Mesenchymal stem cell (in vitro differentiated cells and primary cell): Measurements from ENCODE around the gene ABHD8.
"Not testable (repeated sequence)": the region's sequence is repeated elsewhere in the genome, so short reads cannot be mapped to it uniquely, and the experiment has no call there.

Experiments
- DNase-seq: peaks from one replicate; pipeline ENCODE4 v3.0.0-alpha.2; 2013
- H2AFZ ChIP-seq: one replicate; pipeline ENCODE4 v1.6.1; 2013; ENCODE audit warnings: low read depth, mild to moderate bottlenecking, control low read depth, inconsistent platforms, low read length, moderate library complexity
- H2AK5ac ChIP-seq: 2 replicates; pipeline ENCODE4 v1.6.1; 2013; ENCODE audit warnings: low read length, moderate library complexity, mild to moderate bottlenecking, inconsistent platforms; ENCODE audit not compliant: severe bottlenecking
- H2BK120ac ChIP-seq: one replicate; pipeline ENCODE4 v1.6.1; 2013; ENCODE audit warnings: low read depth, mild to moderate bottlenecking, inconsistent platforms, low read length, moderate library complexity
- H2BK12ac ChIP-seq, 2 experiments: one replicate each; pipeline ENCODE4 v1.6.1; 2013; ENCODE audit warnings: inconsistent platforms in 2 of 2, low read length in 2 of 2, mild to moderate bottlenecking in 2 of 2, moderate library complexity in 2 of 2, control low read depth in 1 of 2
- H2BK15ac ChIP-seq: one replicate; pipeline ENCODE4 v1.6.1; 2013; ENCODE audit warnings: mild to moderate bottlenecking, low read depth, inconsistent platforms; ENCODE audit not compliant: poor library complexity, severe bottlenecking
- H2BK5ac ChIP-seq: 2 replicates; pipeline ENCODE4 v1.6.1; 2013; ENCODE audit warnings: low read depth, mild to moderate bottlenecking, low read length, control low read depth, inconsistent platforms; ENCODE audit not compliant: poor library complexity, severe bottlenecking
- H3K14ac ChIP-seq, 2 experiments: one replicate each; pipeline ENCODE4 v1.6.1; 2013; ENCODE audit warnings: inconsistent platforms in 2 of 2, low read length in 2 of 2, control low read depth in 1 of 2, mild to moderate bottlenecking in 1 of 2, moderate library complexity in 1 of 2
- H3K18ac ChIP-seq, 2 experiments: one replicate each; pipeline ENCODE4 v1.6.1; 2013; ENCODE audit warnings: inconsistent platforms in 2 of 2, low read length in 2 of 2, control low read depth in 1 of 2, low read depth in 1 of 2, mild to moderate bottlenecking in 1 of 2
- H3K23ac ChIP-seq, 2 experiments: one replicate each; pipeline ENCODE4 v1.6.1; 2013; ENCODE audit warnings: inconsistent platforms in 2 of 2, low read length in 2 of 2, mild to moderate bottlenecking in 2 of 2, moderate library complexity in 2 of 2, control low read depth in 1 of 2
- H3K27ac ChIP-seq: 2 replicates; pipeline ENCODE4 v1.5.1; 2013; ENCODE audit warnings: mild to moderate bottlenecking, moderate library complexity, low read length, control low read depth, inconsistent platforms; ENCODE audit not compliant: poor library complexity, severe bottlenecking
- H3K27me3 ChIP-seq, 2 experiments: 2 replicates each; pipeline versions ENCODE4 v1.6.1 to v1.7.0; 2013; ENCODE audit warnings: low read length in 2 of 2, mild to moderate bottlenecking in 2 of 2, moderate library complexity in 2 of 2, control low read depth in 1 of 2, inconsistent platforms in 1 of 2; ENCODE audit not compliant: control insufficient read depth in 1 of 2, insufficient read depth in 1 of 2
- H3K36me3 ChIP-seq, 2 experiments: 2 replicates each; pipeline versions ENCODE4 v1.6.1 to v1.7.0; 2013; ENCODE audit warnings: low read length in 2 of 2, control low read depth in 1 of 2, inconsistent platforms in 1 of 2, low read depth in 1 of 2, mild to moderate bottlenecking in 1 of 2; ENCODE audit not compliant: insufficient read depth in 2 of 2, control insufficient read depth in 1 of 2
- H3K4ac ChIP-seq, 2 experiments: one replicate each; pipeline ENCODE4 v1.6.1; 2013; ENCODE audit warnings: inconsistent platforms in 2 of 2, low read length in 2 of 2, mild to moderate bottlenecking in 2 of 2, moderate library complexity in 2 of 2, control low read depth in 1 of 2, low read depth in 1 of 2
- H3K4me1 ChIP-seq: 2 replicates; pipeline ENCODE4 v1.6.1; 2013; ENCODE audit warnings: low read depth, low read length, control low read depth; ENCODE audit not compliant: control insufficient read depth, insufficient read depth
- H3K4me2 ChIP-seq: 2 replicates; pipeline ENCODE4 v1.6.1; 2013; ENCODE audit warnings: low read length, mild to moderate bottlenecking, inconsistent platforms; ENCODE audit not compliant: poor library complexity, severe bottlenecking
- H3K4me3 ChIP-seq, 2 experiments: 2 replicates each; pipeline versions ENCODE4 v1.5.1 to v1.7.0; 2013; ENCODE audit warnings: low read length in 2 of 2, mild to moderate bottlenecking in 2 of 2, control low read depth in 1 of 2, low read depth in 1 of 2; ENCODE audit not compliant: insufficient read depth in 1 of 2
- H3K79me1 ChIP-seq: replicated peaks from 2 replicates; pipeline ENCODE4 v1.6.1; 2013; ENCODE audit warnings: mild to moderate bottlenecking, control low read depth, low read length, inconsistent platforms; ENCODE audit not compliant: poor library complexity, severe bottlenecking
- H3K9ac ChIP-seq: 2 replicates; pipeline ENCODE4 v1.7.0; 2013; ENCODE audit warnings: mild to moderate bottlenecking, low read length, moderate library complexity
- H3K9me3 ChIP-seq: 2 replicates; pipeline ENCODE4 v1.7.0; 2013; ENCODE audit warnings: mild to moderate bottlenecking, low read length; ENCODE audit not compliant: control insufficient read depth
- H4K8ac ChIP-seq: one replicate; pipeline ENCODE4 v1.6.1; 2013; ENCODE audit warnings: inconsistent platforms, mild to moderate bottlenecking, low read length, moderate library complexity
- H4K91ac ChIP-seq: one replicate; pipeline ENCODE4 v1.6.1; 2013; ENCODE audit warnings: mild to moderate bottlenecking, low read length, inconsistent platforms
- WGBS: methylation state at CpG from one replicate; pipeline ENCODE4 v1.1.7; 2013; ENCODE audit warnings: mixed read lengths; 5-methylcytosine and 5-hydroxymethylcytosine counted together

The ABHD8 gene

DNA sequence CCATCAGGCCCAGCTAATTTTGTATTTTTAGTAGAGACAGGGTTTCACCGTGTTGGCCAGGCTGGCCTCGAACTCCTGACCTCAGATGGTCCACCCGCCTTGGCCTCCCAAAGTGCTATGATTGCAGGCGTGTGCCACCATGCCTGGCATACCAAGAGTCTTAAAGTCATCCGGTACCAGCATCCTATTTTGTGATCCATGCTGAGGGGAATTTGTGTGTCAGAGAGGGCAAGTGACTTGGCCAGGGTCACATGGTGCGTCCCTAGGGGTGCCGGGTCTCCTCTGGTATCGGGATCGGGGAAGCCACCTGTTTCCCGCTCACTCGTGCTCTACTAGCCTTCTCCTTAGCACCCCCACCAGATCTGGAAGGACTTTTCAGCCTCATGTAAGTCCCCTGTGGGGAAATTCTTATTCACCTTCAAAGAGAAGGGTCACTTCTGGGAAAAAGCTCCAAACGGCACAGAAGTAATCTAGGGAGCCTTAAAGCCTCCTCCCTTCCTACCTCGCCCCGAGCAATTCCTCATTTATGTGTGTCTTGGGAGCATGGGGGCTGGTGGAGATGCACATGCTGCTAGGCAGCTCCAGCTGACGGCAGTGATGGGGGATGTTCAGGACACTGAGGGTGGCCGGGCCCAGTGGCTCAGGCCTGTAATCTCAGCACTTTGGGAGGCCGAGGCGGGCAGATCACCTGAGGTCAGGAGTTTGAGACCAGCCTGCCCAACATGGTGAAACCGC lies 27.6 kb downstream of the ABHD8 start:
- no peak overlapping the region for H3K18ac ChIP-seq
- WGBS: 97% methylated on average over 19 of the region's 19 CpGs
- H3K27me3 ChIP-seq: no peaks in the 10 kb centered on the region

DNA sequence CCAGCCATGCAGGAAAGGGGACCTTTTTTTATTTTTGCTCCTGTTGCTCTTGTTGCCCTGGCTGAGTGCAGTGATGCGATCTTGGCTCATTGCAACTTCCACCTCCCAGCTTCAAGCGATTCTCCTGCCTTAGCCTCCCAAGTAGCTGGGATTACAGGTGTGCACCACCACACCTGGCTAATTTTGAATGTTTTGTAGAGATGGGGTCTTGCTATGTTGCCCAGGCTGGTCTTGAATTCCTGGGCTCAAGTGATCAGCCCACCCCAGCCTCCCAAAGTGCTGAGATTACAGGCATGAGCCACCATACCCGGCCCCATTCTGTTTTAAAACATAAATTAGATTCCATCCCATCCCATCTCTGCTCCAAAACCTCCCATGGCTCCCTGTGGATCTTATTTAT lies 28.3 kb downstream of the ABHD8 start:
- not testable (repeated sequence) for H3K27ac ChIP-seq, H2AFZ ChIP-seq, H3K14ac ChIP-seq, H3K18ac ChIP-seq, H3K4me3 ChIP-seq, H2BK15ac ChIP-seq, H3K23ac ChIP-seq, H3K4me1 ChIP-seq, H2BK5ac ChIP-seq, H3K4me2 ChIP-seq, H2BK12ac ChIP-seq, H3K27me3 ChIP-seq, DNase-seq, H3K4ac ChIP-seq, H4K8ac ChIP-seq, H3K9me3 ChIP-seq, H4K91ac ChIP-seq, H2AK5ac ChIP-seq, H3K9ac ChIP-seq, H2BK120ac ChIP-seq
- H3K36me3 ChIP-seq: peaks cover 71 to 87% of the 10 kb centered on the region in 2 experiments
- H3K79me1 ChIP-seq: peaks cover 27% of the 10 kb centered on the region
- WGBS: 100% methylated on average over 2 of the region's 3 CpGs

More for the DNA sequence above, 27.6 kb downstream of the ABHD8 start:
- Histone ChIP-seq H4K91ac (no peak overlapping the region), H3K4me1 (no peaks in the 10 kb centered on the region), H3K9ac (no peak overlapping the region), H3K36me3 (peaks cover 67 to 81% of the 10 kb centered on the region in 2 experiments), H3K9me3 (no peaks in the 10 kb centered on the region), H2AFZ (no peak overlapping the region), H2BK12ac (no peak overlapping the region), H2BK15ac (no peak overlapping the region), H3K23ac (no peak overlapping the region), H2BK120ac (no peak overlapping the region), H3K4ac (no peak overlapping the region), H2AK5ac (no peak overlapping the region), H3K4me2 (no peak overlapping the region), H3K79me1 (peaks cover 21% of the 10 kb centered on the region), H3K4me3 (no peak overlapping the region), H3K14ac (no peak overlapping the region), H4K8ac (no peak overlapping the region), H2BK5ac (no peak overlapping the region), H3K27ac (no peak overlapping the region)
- DNase-seq: no peak

DNA sequence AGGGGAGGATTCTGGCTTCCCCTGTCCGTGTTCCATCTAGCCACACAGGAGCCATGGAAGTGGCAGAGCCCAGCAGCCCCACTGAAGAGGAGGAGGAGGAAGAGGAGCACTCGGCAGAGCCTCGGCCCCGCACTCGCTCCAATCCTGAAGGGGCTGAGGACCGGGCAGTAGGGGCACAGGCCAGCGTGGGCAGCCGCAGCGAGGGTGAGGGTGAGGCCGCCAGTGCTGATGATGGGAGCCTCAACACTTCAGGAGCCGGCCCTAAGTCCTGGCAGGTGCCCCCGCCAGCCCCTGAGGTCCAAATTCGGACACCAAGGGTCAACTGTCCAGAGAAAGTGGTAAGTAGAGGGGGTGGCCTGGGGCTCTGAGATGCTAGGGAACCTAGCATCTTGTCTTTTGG lies 34.5 kb downstream of the ABHD8 start:
- no peak for DNase-seq
- peak overlapping the region; percentile 91 for H3K9ac ChIP-seq
- no peak overlapping the region for H2BK15ac ChIP-seq
- H2BK12ac ChIP-seq: no peak overlapping the region
- peaks cover 28% of the 10 kb centered on the region for H3K79me1 ChIP-seq
- no peak overlapping the region for H2BK5ac ChIP-seq
- H3K18ac ChIP-seq: no peak overlapping the region
- H2AFZ ChIP-seq: no peak overlapping the region
- H3K14ac ChIP-seq: no peak overlapping the region
- H3K36me3 ChIP-seq: peaks cover 28 to 39% of the 10 kb centered on the region in 2 experiments
- no peak overlapping the region for H3K27ac ChIP-seq
- H2AK5ac ChIP-seq: peak overlapping the region; percentile 22
- H3K4me2 ChIP-seq: no peak overlapping the region
- peaks cover 7% of the 10 kb centered on the region for H3K4me1 ChIP-seq
- H3K9me3 ChIP-seq: no peaks in the 10 kb centered on the region
- no peak overlapping the region for H4K91ac ChIP-seq
- no peaks in the 10 kb centered on the region for H3K27me3 ChIP-seq
- no peak overlapping the region for H2BK120ac ChIP-seq
- H3K4ac ChIP-seq: no peak overlapping the region
- H3K4me3 ChIP-seq: no peak overlapping the region
- no peak overlapping the region for H4K8ac ChIP-seq
- H3K23ac ChIP-seq: no peak overlapping the region
- 98% methylated on average over 13 of the region's 13 CpGs for WGBS

DNA sequence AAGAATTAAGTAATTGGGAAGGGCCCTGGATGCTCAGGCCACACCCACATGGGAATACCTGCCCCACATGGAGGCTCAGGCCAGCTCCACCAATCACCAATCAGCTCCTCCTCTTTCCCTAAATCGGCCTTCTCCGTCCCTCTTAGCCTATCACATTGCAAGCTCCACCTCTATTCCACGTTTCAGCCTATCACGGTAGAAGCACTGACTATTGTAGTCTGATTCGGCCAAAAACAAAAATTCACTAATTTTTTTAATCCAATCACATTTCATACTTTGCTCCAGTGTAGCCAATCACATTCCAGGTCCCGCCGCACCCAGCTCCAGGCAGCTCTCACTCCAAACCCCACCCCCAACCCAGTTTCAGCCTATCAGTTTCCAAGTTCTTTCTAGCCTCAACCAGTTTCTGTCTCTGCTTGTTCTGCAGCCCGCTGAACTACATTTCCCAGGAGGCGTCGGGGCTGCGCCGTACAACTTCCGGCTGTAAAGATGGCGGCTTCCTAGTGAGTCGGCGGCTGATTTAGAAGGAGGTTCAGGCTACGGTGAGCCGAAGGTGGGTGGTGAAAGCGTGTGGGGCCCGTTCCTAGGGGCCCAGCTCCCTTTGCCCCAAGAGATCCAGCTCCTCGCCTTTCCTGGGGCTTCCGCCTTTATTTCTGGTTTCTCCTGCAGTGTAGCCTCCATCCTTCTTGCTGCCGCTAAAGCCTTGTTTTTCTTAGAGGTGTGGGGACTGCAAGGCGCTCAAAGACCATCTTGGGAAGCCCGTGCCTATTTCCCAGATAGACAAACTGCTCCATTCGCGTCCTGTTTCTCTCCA lies 36.0 kb downstream of the ABHD8 start, which contains the start of gene BABAM1:
BABAM1 (plus strand) TSS at position 469 of the 814 bp plus-strand sequence. CDS start 1,364 bp downstream, outside the sequence.
- Histone ChIP-seq H3K9me3 (no peaks in the 10 kb centered on the region), H3K4me3 (peak within 1 kb of the TSS; percentile 83 to 98), H2AK5ac (peak within 1 kb of the TSS; percentile 57), H3K27ac (peak within 1 kb of the TSS; percentile 72), H3K14ac (peak within 1 kb of the TSS in 1 of 2 experiments; percentile 88), H2BK120ac (peak within 1 kb of the TSS; percentile 44), H3K4ac (peak within 1 kb of the TSS in 1 of 2 experiments; percentile 83), H4K91ac (no peak within 1 kb of the TSS), H2BK15ac (no peak within 1 kb of the TSS), H2BK5ac (peak within 1 kb of the TSS; percentile 52), H3K27me3 (no peaks in the 10 kb centered on the region), H2BK12ac (no peak within 1 kb of the TSS), H3K4me1 (peaks cover 7% of the 10 kb centered on the region), H3K9ac (peak within 1 kb of the TSS; percentile 91), H3K23ac (peak within 1 kb of the TSS in 1 of 2 experiments; percentile 80), H3K4me2 (peak within 1 kb of the TSS; percentile 100), H2AFZ (peak within 1 kb of the TSS; percentile 94), H4K8ac (peak within 1 kb of the TSS; percentile 88), H3K18ac (peak within 1 kb of the TSS in 1 of 2 experiments; percentile 70), H3K79me1 (peaks cover 24% of the 10 kb centered on the region), H3K36me3 (peaks cover 21 to 29% of the 10 kb centered on the region in 2 experiments)
- WGBS: 1% methylated on average over 27 of the region's 27 CpGs
- DNase-seq: peak; percentile 100
